IMR-90 (cell line): Measurements from ENCODE around the gene MLX. TPM values are rescaled to one million over a fixed set of nuclear protein-coding genes. Genes with fewer than 3 reads are reported as not detected.

Source experiments
- ATAC-seq: fragments of 200-7000 bp; cut with Tn5 transposase; 2 replicates; pipeline ENCODE4 v1.9.1; 2020; ENCODE audit warnings: low read depth, mild to moderate bottlenecking, moderate library complexity
- BruUV-seq: library from RNA; stranded (reverse); fragments of 400-500 nt; replicated peaks from 2 replicates; lab custom pipeline; 2021; lab: Mats Ljungman, UMichigan
- CTCF ChIA-PET: fragments of 300-600 bp; formaldehyde crosslinking; extraction: SDS; loops from one replicate; lab custom pipeline; 2021; ENCODE audit warnings: antibody characterized with exemption; lab: Yijun Ruan, JAX
- POLR2A ChIA-PET: fragments of 300-600 bp; sonication (Branson Sonifier 250); formaldehyde crosslinking; loops from one replicate; lab custom pipeline; 2022; ENCODE audit warnings: antibody characterized with exemption; ENCODE audit not compliant: unreplicated experiment; lab: Charles Lee
- DNase-seq: peaks from one replicate; pipeline ENCODE4 v3.0.0; 2013
- H2AFZ ChIP-seq: replicated peaks from 2 replicates; pipeline ENCODE3; 2013; ENCODE audit warnings: low read length, mild to moderate bottlenecking; ENCODE audit not compliant: poor library complexity
- H2AK5ac ChIP-seq: 2 replicates; pipeline ENCODE4 v1.6.1; 2013; ENCODE audit warnings: low read depth, low read length, inconsistent platforms
- H2AK9ac ChIP-seq: replicated peaks from 2 replicates; pipeline ENCODE3; 2013; ENCODE audit warnings: mild to moderate bottlenecking, low read depth, low read length, moderate library complexity; ENCODE audit not compliant: poor library complexity
- H2BK120ac ChIP-seq: 2 replicates; pipeline ENCODE4 v1.6.1; 2013; ENCODE audit warnings: low read depth, low read length, inconsistent platforms
- H2BK15ac ChIP-seq: 3 replicates; pipeline ENCODE4 v1.6.1; 2013; ENCODE audit warnings: low read depth, low read length, inconsistent platforms
- H2BK20ac ChIP-seq: 2 replicates; pipeline ENCODE4 v1.6.1; 2013; ENCODE audit warnings: low read depth, mild to moderate bottlenecking, inconsistent platforms, low read length, moderate library complexity
- H2BK5ac ChIP-seq: 2 replicates; pipeline ENCODE4 v1.6.1; 2013; ENCODE audit warnings: mild to moderate bottlenecking, low read depth, low read length, inconsistent platforms; ENCODE audit not compliant: poor library complexity, severe bottlenecking
- H3K14ac ChIP-seq: replicated peaks from 2 replicates; pipeline ENCODE4 v1.6.1; 2013; ENCODE audit warnings: low read depth, low read length, inconsistent platforms
- H3K18ac ChIP-seq: 2 replicates; pipeline ENCODE4 v1.6.1; 2013; ENCODE audit warnings: low read depth, low read length, control low read depth
- H3K23ac ChIP-seq: 2 replicates; pipeline ENCODE4 v1.6.1; 2013; ENCODE audit warnings: low read depth, low read length, inconsistent platforms
- H3K27ac ChIP-seq: 2 replicates; pipeline ENCODE4 v1.5.1; 2013; ENCODE audit warnings: mild to moderate bottlenecking, control low read depth, low read length; ENCODE audit not compliant: insufficient read depth
- H3K27me3 ChIP-seq: 2 replicates; pipeline ENCODE4 v1.6.1; 2013; ENCODE audit warnings: low read length; ENCODE audit not compliant: control insufficient read depth, insufficient read depth
- H3K36me3 ChIP-seq: 2 replicates; pipeline ENCODE4 v1.6.1; 2013; ENCODE audit warnings: low read length, mixed read lengths; ENCODE audit not compliant: control insufficient read depth, insufficient read depth
- H3K4ac ChIP-seq: 2 replicates; pipeline ENCODE4 v1.6.1; 2013; ENCODE audit warnings: low read depth, low read length, inconsistent platforms
- H3K4me1 ChIP-seq: 2 replicates; pipeline ENCODE4 v1.6.1; 2013; ENCODE audit warnings: low read length, mixed read lengths; ENCODE audit not compliant: control insufficient read depth, insufficient read depth
- H3K4me2 ChIP-seq: 2 replicates; pipeline ENCODE4 v1.6.1; 2013; ENCODE audit warnings: low read depth, mild to moderate bottlenecking, control low read depth, low read length, moderate library complexity
- H3K4me3 ChIP-seq: 2 replicates; pipeline ENCODE4 v1.5.1; 2013; ENCODE audit warnings: low read depth, mild to moderate bottlenecking, control low read depth, low read length, moderate library complexity; ENCODE audit not compliant: insufficient read depth
- H3K56ac ChIP-seq: 2 replicates; pipeline ENCODE4 v1.6.1; 2013; ENCODE audit warnings: low read length, inconsistent platforms; ENCODE audit not compliant: insufficient read depth; ENCODE audit errors: extremely low read depth
- H3K79me1 ChIP-seq, 2 experiments: 2 replicates each; pipeline ENCODE4 v1.6.1; 2013; ENCODE audit warnings: low read length in 2 of 2, inconsistent platforms in 1 of 2, low read depth in 1 of 2
- H3K9ac ChIP-seq: 2 replicates; pipeline ENCODE4 v1.6.1; 2013; ENCODE audit warnings: low read depth, low read length, control low read depth
- H3K9me1 ChIP-seq: 2 replicates; pipeline ENCODE4 v1.6.1; 2013; ENCODE audit warnings: low read length, inconsistent platforms; ENCODE audit not compliant: insufficient read depth
- H3K9me3 ChIP-seq: 2 replicates; pipeline ENCODE4 v1.6.1; 2013; ENCODE audit warnings: low read length; ENCODE audit not compliant: control insufficient read depth, insufficient read depth
- H4K20me1 ChIP-seq: 2 replicates; pipeline ENCODE4 v1.6.1; 2013; ENCODE audit warnings: low read length, inconsistent platforms; ENCODE audit not compliant: insufficient read depth
- H4K5ac ChIP-seq: 2 replicates; pipeline ENCODE4 v1.6.1; 2013; ENCODE audit warnings: mild to moderate bottlenecking, low read depth, low read length, control low read depth
- H4K8ac ChIP-seq, 2 experiments: 2 replicates each; pipeline ENCODE4 v1.6.1; 2013; ENCODE audit warnings: low read depth in 2 of 2, low read length in 2 of 2, control low read depth in 1 of 2, inconsistent platforms in 1 of 2
- H4K91ac ChIP-seq: 2 replicates; pipeline ENCODE4 v1.6.1; 2013; ENCODE audit warnings: low read depth, low read length, inconsistent platforms; ENCODE audit not compliant: insufficient read depth
- BHLHE40 ChIP-seq: fragments of 150-350 bp; IDR thresholded peaks from 2 replicates; pipeline ENCODE4 v1.6.1; 2016; ENCODE audit warnings: mild to moderate bottlenecking, low read depth, low read length
- CEBPB ChIP-seq: IDR thresholded peaks from 2 replicates; pipeline ENCODE4 v1.6.1; 2012; ENCODE audit warnings: low read depth, low read length, improper control_type of control experiment
- CHD1 ChIP-seq: IDR thresholded peaks from 2 replicates; pipeline ENCODE4 v1.6.1; 2012; ENCODE audit warnings: low read depth, low read length, improper control_type of control experiment
- FOS ChIP-seq: fragments of 150-350 bp; IDR thresholded peaks from 2 replicates; pipeline ENCODE4 v1.6.1; 2016; ENCODE audit warnings: low read depth, low read length
- MAFK ChIP-seq: IDR thresholded peaks from 2 replicates; pipeline ENCODE4 v1.6.1; 2012; ENCODE audit warnings: low read depth, low read length, improper control_type of control experiment
- MAZ ChIP-seq: IDR thresholded peaks from 2 replicates; pipeline ENCODE4 v1.6.1; 2012; ENCODE audit warnings: low read depth, mild to moderate bottlenecking, low read length, improper control_type of control experiment, moderate library complexity, borderline replicate concordance
- MXI1 ChIP-seq: IDR thresholded peaks from 2 replicates; pipeline ENCODE4 v1.6.1; 2012; ENCODE audit warnings: low read depth, mild to moderate bottlenecking, low read length, moderate library complexity, borderline replicate concordance
- NFE2L2 ChIP-seq: fragments of 150-350 bp; IDR thresholded peaks from 2 replicates; pipeline ENCODE4 v1.6.1; 2016; ENCODE audit warnings: low read depth, mild to moderate bottlenecking, low read length
- POLR2A ChIP-seq: IDR thresholded peaks from 2 replicates; pipeline ENCODE4 v1.6.1; 2012; ENCODE audit warnings: mild to moderate bottlenecking, low read depth, low read length
- RAD21 ChIP-seq: IDR thresholded peaks from 2 replicates; pipeline ENCODE4 v1.6.1; 2012; ENCODE audit warnings: low read length, improper control_type of control experiment
- RCOR1 ChIP-seq: IDR thresholded peaks from 2 replicates; pipeline ENCODE4 v1.6.1; 2012; ENCODE audit warnings: mild to moderate bottlenecking, low read length, improper control_type of control experiment; ENCODE audit not compliant: insufficient replicate concordance
- RFX5 ChIP-seq: IDR thresholded peaks from 2 replicates; pipeline ENCODE4 v1.8.0; 2012; ENCODE audit warnings: low read depth, mild to moderate bottlenecking, low read length, moderate library complexity
- SMC3 ChIP-seq: fragments of 150-350 bp; IDR thresholded peaks from 2 replicates; pipeline ENCODE4 v1.6.1; 2016; ENCODE audit warnings: low read depth, mild to moderate bottlenecking, antibody characterized with exemption, low read length, moderate library complexity
- USF2 ChIP-seq: fragments of 150-350 bp; IDR thresholded peaks from 2 replicates; pipeline ENCODE4 v1.6.1; 2017; ENCODE audit warnings: mild to moderate bottlenecking, antibody characterized with exemption, low read length, low read depth
- WGBS, 2 experiments: methylation state at CpG; one replicate each; pipeline versions ENCODE4 v1.1.5 to v1.1.7; 2013; ENCODE audit warnings: missing lambda C conversion rate in 2 of 2; ENCODE audit not compliant: insufficient read length in 1 of 2; ENCODE audit errors: extremely low coverage in 2 of 2; 5-methylcytosine and 5-hydroxymethylcytosine counted together
- dilution Hi-C: fragments of 300-500 bp; cut with HindIII; formaldehyde crosslinking; loops from one replicate; pipeline ENCODE4 v1.14.3; 2018; ENCODE audit warnings: low sequenced_read_pairs; ENCODE audit not compliant: unreplicated experiment
- in situ Hi-C: fragments of 300-500 bp; cut with MboI; formaldehyde crosslinking; loops from 3 replicates; pipeline ENCODE4 v1.14.3; 2019; ENCODE audit warnings: low sequenced_read_pairs, inconsistent platforms, mixed read lengths
- intact Hi-C: fragments of 100-400 bp; cut with micrococcal nuclease; formaldehyde crosslinking; loops from 2 replicates; pipeline ENCODE4 v1.10.0; 2022
- polyA plus RNA-seq, 3 experiments: library from polyadenylated mRNA; depleted of rRNA; stranded (reverse); fragments of >200 nt; gene quantifications; 2 replicates each; pipeline ENCODE4 v1.2.3, GENCODE V29; 2012; ENCODE audit warnings: low replicate concordance in 1 of 3
- total RNA-seq: library from RNA; depleted of rRNA; stranded (reverse); fragments of >200 nt; gene quantifications from 2 replicates; pipeline ENCODE4 v1.2.3, GENCODE V29; 2012

The MLX gene
- total and polyA plus RNA-seq, 2 of the 4 experiments (the other 2 are of a cell fraction) = 37.8 to 45.6 TPM

- DNase-seq (no peak), ATAC-seq (no peak)
- intact Hi-C loops = no loop called here
- ChIA-PET POLR2A (interaction anchor here (0.9 kb wide), 1 partner anchor 9 kb away, joined by 4 read pairs; the partner anchor contains the start of genes RETREG3 and TUBG1), CTCF (no interaction called here)
- Histone ChIP-seq H3K56ac (no peak overlapping the region), H3K9me3 (no peaks in the 10 kb centered on the region), H2AK5ac (no peak overlapping the region), H3K23ac (no peak overlapping the region), H2AK9ac (no peak overlapping the region), H3K4me1 (no peaks in the 10 kb centered on the region), H2AFZ (no peak overlapping the region), H2BK5ac (no peak overlapping the region), H3K27ac (no peak overlapping the region), H3K14ac (no peak overlapping the region), H3K79me1 (no peaks in the 10 kb centered on the region; a peak in 1 of 4 replicates), H3K27me3 (no peaks in the 10 kb centered on the region; the same call in 1 of the 2 replicates), H3K18ac (no peak overlapping the region), H4K20me1 (no peaks in the 10 kb centered on the region), H2BK15ac (no peak overlapping the region), H3K9me1 (peaks cover 4% of the 10 kb centered on the region; the same call in 1 of the 2 replicates), H2BK20ac (no peak overlapping the region), H3K4ac (no peak overlapping the region), H3K36me3 (peaks cover 24% of the 10 kb centered on the region), H4K8ac (no peak overlapping the region), H4K91ac (no peak overlapping the region), H3K4me2 (no peak overlapping the region), H2BK120ac (no peak overlapping the region), H4K5ac (no peak overlapping the region), H3K9ac (no peak overlapping the region), H3K4me3 (no peak overlapping the region)
- WGBS, 2 experiments = 14% methylated on average over 1 of the region's 4 CpGs; no CpG with 5 or more reads in 1 of the 2 experiments
- TF ChIP-seq CEBPB (no peak), MAZ (no peak), FOS (no peak), CHD1 (no peak), MXI1 (no peak), USF2 (no peak), RCOR1 (no peak), RFX5 (no peak), NFE2L2 (no peak), SMC3 (no peak), MAFK (no peak), RAD21 (no peak), BHLHE40 (no peak), POLR2A (no peak)
- in situ Hi-C loops = no loop called here
- no TSS peak for BruUV-seq
- dilution Hi-C loops = no loop called here
Observed at GRCh38 chr17:42617956-42618431, 51.1 kb downstream of the MLX start.
